Measurements from ENCODE around the gene SH3RF3.

GRCh38 chr2:109290887-109291643, 162.1 kb downstream of the SH3RF3 start:
- no peak for TF ChIP-seq POLR2AphosphoS5 (IDR thresholded peaks at IDR 0.05)
- TF ChIP-seq CTCF (IDR thresholded peaks at IDR 0.05) = no peak
- TF ChIP-seq EP300 (IDR thresholded peaks at IDR 0.05) = no peak

All from upper lobe of left lung (tissue), 4 donors.